GM23338 (cell line): ENCODE data around the gene CACUL1. TPM values are rescaled to one million over a fixed set of nuclear protein-coding genes. Genes with fewer than 3 reads are reported as not detected.

Source experiments
- ATAC-seq: fragments of 200-7000 bp; cut with Tn5 transposase; 3 replicates; pipeline ENCODE4 v1.9.1; 2020
- DNase-seq: peaks from one replicate; pipeline ENCODE4 v3.0.0-alpha.2; 2015; ENCODE audit warnings: low spot score
- H2AFZ ChIP-seq: fragments of 200-600 bp; sonication (generic); 2 replicates; pipeline ENCODE4 v1.8.0; 2016; ENCODE audit warnings: antibody characterized with exemption, mild to moderate bottlenecking, moderate library complexity
- H3F3A ChIP-seq: fragments of 200-600 bp; sonication (generic); replicated peaks from 2 replicates; pipeline ENCODE4 v1.8.0; 2017; ENCODE audit warnings: antibody characterized with exemption, mixed run types, low read depth
- H3K27ac ChIP-seq: fragments of 200-600 bp; sonication (generic); 2 replicates; pipeline ENCODE4 v1.6.1; 2016; ENCODE audit warnings: low read depth
- H3K27me3 ChIP-seq: fragments of 200-600 bp; sonication (generic); 2 replicates; pipeline ENCODE4 v1.8.0; 2016; ENCODE audit warnings: mild to moderate bottlenecking, mixed run types, moderate library complexity; ENCODE audit not compliant: insufficient read depth
- H3K36me3 ChIP-seq: fragments of 200-600 bp; sonication (generic); 2 replicates; pipeline ENCODE4 v1.8.0; 2016; ENCODE audit warnings: mild to moderate bottlenecking; ENCODE audit not compliant: insufficient read depth
- H3K4me1 ChIP-seq: fragments of 200-600 bp; sonication (generic); 2 replicates; pipeline ENCODE4 v1.8.0; 2016; ENCODE audit warnings: mild to moderate bottlenecking, moderate library complexity; ENCODE audit not compliant: insufficient read depth
- H3K4me2 ChIP-seq: fragments of 200-600 bp; sonication (generic); 2 replicates; pipeline ENCODE4 v1.7.1; 2017; ENCODE audit warnings: mixed run types
- H3K4me3 ChIP-seq: fragments of 200-600 bp; sonication (generic); 2 replicates; pipeline ENCODE4 v1.6.1; 2016; ENCODE audit warnings: mixed run types
- H3K79me2 ChIP-seq: fragments of 200-600 bp; sonication (generic); replicated peaks from 2 replicates; pipeline ENCODE4 v1.8.0; 2017; ENCODE audit warnings: mild to moderate bottlenecking; ENCODE audit not compliant: insufficient read depth
- H3K9me2 ChIP-seq: fragments of 200-600 bp; sonication (generic); 2 replicates; pipeline ENCODE4 v1.8.0; 2017; ENCODE audit not compliant: insufficient read depth
- H4K20me1 ChIP-seq: fragments of 200-600 bp; sonication (generic); replicated peaks from 2 replicates; pipeline ENCODE4 v1.8.0; 2017; ENCODE audit warnings: mild to moderate bottlenecking; ENCODE audit not compliant: insufficient read depth
- H3K27ac Mint-ChIP-seq: 2 replicates; pipeline ENCODE4 v1.8.0; 2020; ENCODE audit warnings: inconsistent platforms, mild to moderate bottlenecking, moderate library complexity, mixed read lengths
- H3K27me3 Mint-ChIP-seq: 3 replicates; pipeline ENCODE4 v1.8.0; 2022; ENCODE audit warnings: low read depth, mild to moderate bottlenecking, moderate library complexity, mixed read lengths, inconsistent platforms; ENCODE audit not compliant: insufficient read depth, poor library complexity
- H3K36me3 Mint-ChIP-seq: 3 replicates; pipeline ENCODE4 v1.8.0; 2021; ENCODE audit warnings: low read depth, mild to moderate bottlenecking, inconsistent platforms, moderate library complexity, mixed read lengths
- H3K4me1 Mint-ChIP-seq: 3 replicates; pipeline ENCODE4 v1.8.0; 2020; ENCODE audit warnings: mild to moderate bottlenecking, inconsistent platforms, mixed read lengths
- H3K4me3 Mint-ChIP-seq: 3 replicates; pipeline ENCODE4 v1.8.0; 2021; ENCODE audit warnings: moderate library complexity, mild to moderate bottlenecking, inconsistent platforms, mixed read lengths
- H3K9me3 Mint-ChIP-seq: 3 replicates; pipeline ENCODE4 v1.8.0; 2020; ENCODE audit warnings: moderate library complexity, mild to moderate bottlenecking, inconsistent platforms, mixed read lengths
- CREB1 ChIP-seq: fragments of 250-450 bp; sonication (Bioruptor Pico); IDR thresholded peaks from 2 replicates; pipeline ENCODE4 v1.5.0; 2020; ENCODE audit warnings: low read depth, mild to moderate bottlenecking, moderate library complexity
- EZH2 ChIP-seq: fragments of 200-600 bp; sonication (generic); IDR thresholded peaks from one replicate; pipeline ENCODE4 v1.8.0; 2017; ENCODE audit warnings: antibody characterized with exemption, mild to moderate bottlenecking, low read depth; ENCODE audit not compliant: unreplicated experiment
- EZH2phosphoT487 ChIP-seq: fragments of 200-600 bp; sonication (generic); IDR thresholded peaks from one replicate; pipeline ENCODE4 v1.8.1; 2018; ENCODE audit warnings: antibody characterized with exemption; ENCODE audit not compliant: unreplicated experiment
- JUNB ChIP-seq: IDR thresholded peaks from one replicate; pipeline ENCODE4 v1.6.1; 2016; ENCODE audit warnings: antibody characterized with exemption; ENCODE audit not compliant: unreplicated experiment
- NANOG ChIP-seq: IDR thresholded peaks from 2 replicates; pipeline ENCODE4 v1.6.1; 2016; ENCODE audit warnings: antibody characterized with exemption, borderline replicate concordance
- POLR2AphosphoS5 ChIP-seq: IDR thresholded peaks from 2 replicates; pipeline ENCODE4 v1.6.1; 2016; ENCODE audit warnings: antibody characterized with exemption, low read depth
- STAT1 ChIP-seq: IDR thresholded peaks from one replicate; pipeline ENCODE4 v1.6.1; 2016; ENCODE audit warnings: antibody characterized with exemption; ENCODE audit not compliant: unreplicated experiment
- ZNF114 ChIP-seq: fragments of 250-450 bp; sonication (Bioruptor Pico); IDR thresholded peaks from 2 replicates; pipeline ENCODE4 v1.5.0; 2020; ENCODE audit warnings: mild to moderate bottlenecking, moderate library complexity
- polyA plus RNA-seq: library from polyadenylated mRNA; unstranded; fragments of >200 nt; fragmentation: Nextera tagmentation; extraction: Ambion mirVana; gene quantifications from 2 replicates; pipeline ENCODE4 v1.2.1, GENCODE V29; 2016
- total RNA-seq: library from RNA; depleted of rRNA; stranded (reverse); fragments of >200 nt; shearing (Covaris generic); gene quantifications from 2 replicates; pipeline ENCODE4 v1.2.3, GENCODE V29; 2014
- TF ChIP-seq, protein P1 (sequence below): IDR thresholded peaks from 2 replicates; pipeline ENCODE4 v1.6.1; 2016; ENCODE audit warnings: antibody characterized with exemption
- TF ChIP-seq, protein P2 (sequence below), 2 experiments: fragments of 200-600 bp in 1 of 2; sonication (generic) in 1 of 2; conservative IDR thresholded peaks; 2 replicates each; pipeline versions ENCODE4 v1.5.1 to v1.6.1; 2016 to 2017; ENCODE audit warnings: antibody characterized with exemption in 2 of 2, low read depth in 2 of 2, mild to moderate bottlenecking in 2 of 2, moderate library complexity in 1 of 2
- TF ChIP-seq, protein P3 (sequence below): fragments of 250-450 bp; sonication (Bioruptor Pico); IDR thresholded peaks from 2 replicates; pipeline ENCODE4 v1.5.0; 2020; ENCODE audit warnings: mild to moderate bottlenecking, moderate library complexity

CACUL1 gene
- total and polyA plus RNA-seq, 2 experiments from 2014 or later: 46.4 to 59.4 TPM

DNA sequence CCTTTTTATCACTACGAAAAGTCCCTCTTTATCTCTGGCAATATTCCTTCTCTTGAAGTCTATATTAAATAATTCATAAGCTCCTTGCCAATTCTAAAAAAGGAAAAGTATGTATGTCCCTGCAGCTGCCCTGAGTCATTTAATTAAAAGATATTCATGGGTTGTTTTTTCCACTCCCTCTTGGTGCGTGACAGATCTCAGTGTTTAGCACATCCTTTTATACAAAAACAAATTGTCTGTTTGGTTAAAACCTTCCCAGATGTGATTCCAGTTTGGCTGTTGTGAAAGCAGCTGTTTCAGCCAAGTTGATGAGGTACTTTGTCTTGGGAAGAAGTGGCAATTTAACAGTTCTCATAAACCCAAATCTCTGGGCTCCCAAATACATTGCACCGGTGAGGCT lies 125.6 kb downstream of the CACUL1 start:
- Histone ChIP-seq H3K9me2 (no peaks in the 10 kb centered on the region), H3K4me2 (no peak overlapping the region), H3K36me3 (no peaks in the 10 kb centered on the region), H2AFZ (no peak overlapping the region), H3K4me3 (no peak overlapping the region), H3K27ac (no peak overlapping the region), H3K27me3 (no peaks in the 10 kb centered on the region), H3K79me2 (no peaks in the 10 kb centered on the region), H3F3A (no peaks in the 10 kb centered on the region), H3K4me1 (peaks cover 7% of the 10 kb centered on the region; the same call in 1 of the 2 replicates), H4K20me1 (no peaks in the 10 kb centered on the region)
- TF ChIP-seq JUNB (no peak), STAT1 (no peak), EZH2 (no peak), POLR2AphosphoS5 (no peak), CREB1 (CRISPR knock-in tag) (no peak), EZH2phosphoT487 (no peak)
- Mint-ChIP-seq H3K36me3 (no peaks in the 10 kb centered on the region), H3K4me3 (no peak overlapping the region), H3K27me3 (peaks cover 4% of the 10 kb centered on the region), H3K4me1 (peaks cover 19% of the 10 kb centered on the region), H3K27ac (no peak overlapping the region), H3K9me3 (no peaks in the 10 kb centered on the region)
- no peak for DNase-seq
- ATAC-seq: no peak

DNA sequence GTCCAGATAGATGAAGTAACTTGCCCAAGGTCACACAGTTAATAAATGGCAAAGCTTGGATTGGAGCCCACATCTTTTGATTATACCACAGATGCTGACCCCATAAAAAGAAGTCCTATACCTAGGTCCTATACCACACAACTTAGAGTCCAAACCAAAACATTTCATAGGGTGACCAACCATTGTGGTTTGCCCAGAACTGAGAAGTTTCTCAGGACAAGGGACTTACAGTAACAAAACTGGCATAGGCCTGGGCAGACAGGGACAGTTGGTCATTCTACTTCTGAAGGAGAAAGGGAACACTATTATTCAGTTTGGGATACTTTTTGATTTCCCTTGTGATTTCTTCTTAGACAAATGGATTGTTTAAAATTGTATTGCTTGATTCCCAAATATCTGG lies 126.4 kb downstream of the CACUL1 start:
- H3K4me3 Mint-ChIP-seq: no peak overlapping the region
- Histone ChIP-seq H2AFZ (no peak overlapping the region), H3K27ac (no peak overlapping the region), H3K4me2 (no peak overlapping the region), H3K4me3 (no peak overlapping the region), H3F3A (no peaks in the 10 kb centered on the region), H3K36me3 (no peaks in the 10 kb centered on the region), H3K27me3 (no peaks in the 10 kb centered on the region), H3K9me2 (no peaks in the 10 kb centered on the region), H4K20me1 (no peaks in the 10 kb centered on the region), H3K4me1 (peaks cover 10% of the 10 kb centered on the region; the same call in 1 of the 2 replicates), H3K79me2 (no peaks in the 10 kb centered on the region)
- no peak for DNase-seq
- no peaks in the 10 kb centered on the region for H3K9me3 Mint-ChIP-seq
- peaks cover 21% of the 10 kb centered on the region for H3K4me1 Mint-ChIP-seq
- no peak for ATAC-seq
- H3K27ac Mint-ChIP-seq: no peak overlapping the region
- H3K36me3 Mint-ChIP-seq: no peaks in the 10 kb centered on the region
- H3K27me3 Mint-ChIP-seq: peaks cover 4% of the 10 kb centered on the region
- TF ChIP-seq EZH2phosphoT487 (no peak), NANOG (no peak), POLR2AphosphoS5 (no peak), ZNF114 (CRISPR knock-in tag) (no peak), EZH2 (no peak), JUNB (no peak)
- TF ChIP-seq, protein P1, sequence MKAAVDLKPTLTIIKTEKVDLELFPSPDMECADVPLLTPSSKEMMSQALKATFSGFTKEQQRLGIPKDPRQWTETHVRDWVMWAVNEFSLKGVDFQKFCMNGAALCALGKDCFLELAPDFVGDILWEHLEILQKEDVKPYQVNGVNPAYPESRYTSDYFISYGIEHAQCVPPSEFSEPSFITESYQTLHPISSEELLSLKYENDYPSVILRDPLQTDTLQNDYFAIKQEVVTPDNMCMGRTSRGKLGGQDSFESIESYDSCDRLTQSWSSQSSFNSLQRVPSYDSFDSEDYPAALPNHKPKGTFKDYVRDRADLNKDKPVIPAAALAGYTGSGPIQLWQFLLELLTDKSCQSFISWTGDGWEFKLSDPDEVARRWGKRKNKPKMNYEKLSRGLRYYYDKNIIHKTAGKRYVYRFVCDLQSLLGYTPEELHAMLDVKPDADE: no peak
- TF ChIP-seq, protein P2, sequence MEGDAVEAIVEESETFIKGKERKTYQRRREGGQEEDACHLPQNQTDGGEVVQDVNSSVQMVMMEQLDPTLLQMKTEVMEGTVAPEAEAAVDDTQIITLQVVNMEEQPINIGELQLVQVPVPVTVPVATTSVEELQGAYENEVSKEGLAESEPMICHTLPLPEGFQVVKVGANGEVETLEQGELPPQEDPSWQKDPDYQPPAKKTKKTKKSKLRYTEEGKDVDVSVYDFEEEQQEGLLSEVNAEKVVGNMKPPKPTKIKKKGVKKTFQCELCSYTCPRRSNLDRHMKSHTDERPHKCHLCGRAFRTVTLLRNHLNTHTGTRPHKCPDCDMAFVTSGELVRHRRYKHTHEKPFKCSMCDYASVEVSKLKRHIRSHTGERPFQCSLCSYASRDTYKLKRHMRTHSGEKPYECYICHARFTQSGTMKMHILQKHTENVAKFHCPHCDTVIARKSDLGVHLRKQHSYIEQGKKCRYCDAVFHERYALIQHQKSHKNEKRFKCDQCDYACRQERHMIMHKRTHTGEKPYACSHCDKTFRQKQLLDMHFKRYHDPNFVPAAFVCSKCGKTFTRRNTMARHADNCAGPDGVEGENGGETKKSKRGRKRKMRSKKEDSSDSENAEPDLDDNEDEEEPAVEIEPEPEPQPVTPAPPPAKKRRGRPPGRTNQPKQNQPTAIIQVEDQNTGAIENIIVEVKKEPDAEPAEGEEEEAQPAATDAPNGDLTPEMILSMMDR (conservative IDR thresholded peaks at IDR 0.05; ENCODE audit: low read depth in 2 of 2): no peak
- TF ChIP-seq, protein P3, sequence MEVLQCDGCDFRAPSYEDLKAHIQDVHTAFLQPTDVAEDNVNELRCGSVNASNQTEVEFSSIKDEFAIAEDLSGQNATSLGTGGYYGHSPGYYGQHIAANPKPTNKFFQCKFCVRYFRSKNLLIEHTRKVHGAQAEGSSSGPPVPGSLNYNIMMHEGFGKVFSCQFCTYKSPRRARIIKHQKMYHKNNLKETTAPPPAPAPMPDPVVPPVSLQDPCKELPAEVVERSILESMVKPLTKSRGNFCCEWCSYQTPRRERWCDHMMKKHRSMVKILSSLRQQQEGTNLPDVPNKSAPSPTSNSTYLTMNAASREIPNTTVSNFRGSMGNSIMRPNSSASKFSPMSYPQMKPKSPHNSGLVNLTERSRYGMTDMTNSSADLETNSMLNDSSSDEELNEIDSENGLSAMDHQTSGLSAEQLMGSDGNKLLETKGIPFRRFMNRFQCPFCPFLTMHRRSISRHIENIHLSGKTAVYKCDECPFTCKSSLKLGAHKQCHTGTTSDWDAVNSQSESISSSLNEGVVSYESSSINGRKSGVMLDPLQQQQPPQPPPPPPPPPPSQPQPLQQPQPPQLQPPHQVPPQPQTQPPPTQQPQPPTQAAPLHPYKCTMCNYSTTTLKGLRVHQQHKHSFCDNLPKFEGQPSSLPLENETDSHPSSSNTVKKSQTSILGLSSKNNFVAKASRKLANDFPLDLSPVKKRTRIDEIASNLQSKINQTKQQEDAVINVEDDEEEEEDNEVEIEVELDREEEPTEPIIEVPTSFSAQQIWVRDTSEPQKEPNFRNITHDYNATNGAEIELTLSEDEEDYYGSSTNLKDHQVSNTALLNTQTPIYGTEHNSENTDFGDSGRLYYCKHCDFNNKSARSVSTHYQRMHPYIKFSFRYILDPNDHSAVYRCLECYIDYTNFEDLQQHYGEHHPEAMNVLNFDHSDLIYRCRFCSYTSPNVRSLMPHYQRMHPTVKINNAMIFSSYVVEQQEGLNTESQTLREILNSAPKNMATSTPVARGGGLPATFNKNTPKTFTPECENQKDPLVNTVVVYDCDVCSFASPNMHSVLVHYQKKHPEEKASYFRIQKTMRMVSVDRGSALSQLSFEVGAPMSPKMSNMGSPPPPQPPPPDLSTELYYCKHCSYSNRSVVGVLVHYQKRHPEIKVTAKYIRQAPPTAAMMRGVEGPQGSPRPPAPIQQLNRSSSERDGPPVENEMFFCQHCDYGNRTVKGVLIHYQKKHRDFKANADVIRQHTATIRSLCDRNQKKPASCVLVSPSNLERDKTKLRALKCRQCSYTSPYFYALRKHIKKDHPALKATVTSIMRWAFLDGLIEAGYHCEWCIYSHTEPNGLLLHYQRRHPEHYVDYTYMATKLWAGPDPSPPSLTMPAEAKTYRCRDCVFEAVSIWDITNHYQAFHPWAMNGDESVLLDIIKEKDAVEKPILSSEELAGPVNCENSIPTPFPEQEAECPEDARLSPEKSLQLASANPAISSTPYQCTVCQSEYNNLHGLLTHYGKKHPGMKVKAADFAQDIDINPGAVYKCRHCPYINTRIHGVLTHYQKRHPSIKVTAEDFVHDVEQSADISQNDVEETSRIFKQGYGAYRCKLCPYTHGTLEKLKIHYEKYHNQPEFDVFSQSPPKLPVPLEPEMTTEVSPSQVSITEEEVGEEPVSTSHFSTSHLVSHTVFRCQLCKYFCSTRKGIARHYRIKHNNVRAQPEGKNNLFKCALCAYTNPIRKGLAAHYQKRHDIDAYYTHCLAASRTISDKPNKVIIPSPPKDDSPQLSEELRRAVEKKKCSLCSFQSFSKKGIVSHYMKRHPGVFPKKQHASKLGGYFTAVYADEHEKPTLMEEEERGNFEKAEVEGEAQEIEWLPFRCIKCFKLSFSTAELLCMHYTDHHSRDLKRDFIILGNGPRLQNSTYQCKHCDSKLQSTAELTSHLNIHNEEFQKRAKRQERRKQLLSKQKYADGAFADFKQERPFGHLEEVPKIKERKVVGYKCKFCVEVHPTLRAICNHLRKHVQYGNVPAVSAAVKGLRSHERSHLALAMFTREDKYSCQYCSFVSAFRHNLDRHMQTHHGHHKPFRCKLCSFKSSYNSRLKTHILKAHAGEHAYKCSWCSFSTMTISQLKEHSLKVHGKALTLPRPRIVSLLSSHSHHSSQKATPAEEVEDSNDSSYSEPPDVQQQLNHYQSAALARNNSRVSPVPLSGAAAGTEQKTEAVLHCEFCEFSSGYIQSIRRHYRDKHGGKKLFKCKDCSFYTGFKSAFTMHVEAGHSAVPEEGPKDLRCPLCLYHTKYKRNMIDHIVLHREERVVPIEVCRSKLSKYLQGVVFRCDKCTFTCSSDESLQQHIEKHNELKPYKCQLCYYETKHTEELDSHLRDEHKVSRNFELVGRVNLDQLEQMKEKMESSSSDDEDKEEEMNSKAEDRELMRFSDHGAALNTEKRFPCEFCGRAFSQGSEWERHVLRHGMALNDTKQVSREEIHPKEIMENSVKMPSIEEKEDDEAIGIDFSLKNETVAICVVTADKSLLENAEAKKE (CRISPR knock-in tag): no peak
